K562 (cell line): ENCODE data around the gene ZMYND8. TPM values are rescaled to one million over a fixed set of nuclear protein-coding genes. Genes with fewer than 3 reads are reported as not detected.

Experiments
- ELF1 ChIP-seq: fragments of 200-800 bp; sonication (Bioruptor generic); IDR thresholded peaks from 2 replicates; pipeline ENCODE4 v1.6.1; 2016; ENCODE audit warnings: missing genetic modification characterization, missing compliant biosample characterization
- EZH2 ChIP-seq: IDR thresholded peaks from 2 replicates; pipeline ENCODE4 v1.6.1; 2012; ENCODE audit warnings: low read depth, mild to moderate bottlenecking, inconsistent platforms, low read length, borderline replicate concordance
- FIP1L1 ChIP-seq: fragments of 200-400 bp; formaldehyde crosslinking; IDR thresholded peaks from 2 replicates; pipeline ENCODE4 v1.6.1; 2018; ENCODE audit warnings: mild to moderate bottlenecking, low read depth, low read length; ENCODE audit not compliant: poor library complexity, severe bottlenecking
- HEY1 ChIP-seq: fragments of 250-450 bp; sonication (Bioruptor Pico); IDR thresholded peaks from 2 replicates; pipeline ENCODE4 v1.5.0; 2020; ENCODE audit warnings: mild to moderate bottlenecking, moderate library complexity, borderline replicate concordance
- KDM1A ChIP-seq, 2 experiments: fragments of 450-650 bp; IDR thresholded peaks; 2 replicates each; pipeline ENCODE4 v1.6.1; 2016; ENCODE audit warnings: mild to moderate bottlenecking in 2 of 2
- MYNN ChIP-seq, 2 experiments: sonication (generic); formaldehyde crosslinking in 1 of 2; IDR thresholded peaks; 2 replicates each; pipeline versions ENCODE4 v1.5.0 to v1.6.1; 2016 to 2020; ENCODE audit warnings: antibody characterized with exemption in 1 of 2, missing genetic modification reagents in 1 of 2
- NFXL1 ChIP-seq: fragments of 450-650 bp; formaldehyde crosslinking; IDR thresholded peaks from 2 replicates; pipeline ENCODE4 v1.4.0; 2021; ENCODE audit warnings: mild to moderate bottlenecking
- POLR2AphosphoS5 ChIP-seq: IDR thresholded peaks from 2 replicates; pipeline ENCODE4 v1.6.1; 2011; ENCODE audit warnings: mild to moderate bottlenecking, low read depth, low read length, moderate library complexity; ENCODE audit not compliant: control insufficient read depth, insufficient read depth
- POLR2H ChIP-seq: IDR thresholded peaks from 2 replicates; pipeline ENCODE4 v1.6.1; 2016; ENCODE audit warnings: missing genetic modification characterization, low read depth, mild to moderate bottlenecking, control low read depth, missing compliant biosample characterization, moderate library complexity
- POLR3G ChIP-seq: IDR thresholded peaks from 2 replicates; pipeline ENCODE4 v1.6.1; 2011; ENCODE audit not compliant: insufficient read length, insufficient replicate concordance; ENCODE audit errors: extremely low read depth
- PTTG1 ChIP-seq: fragments of 450-650 bp; IDR thresholded peaks from 2 replicates; pipeline ENCODE4 v1.6.1; 2016; ENCODE audit warnings: low read depth, mild to moderate bottlenecking, missing genetic modification characterization, missing compliant biosample characterization
- RB1 ChIP-seq: fragments of 450-650 bp; IDR thresholded peaks from 2 replicates; pipeline ENCODE4 v1.6.1; 2017; ENCODE audit warnings: low read depth, mild to moderate bottlenecking
- RBFOX2 ChIP-seq: fragments of 200-400 bp; formaldehyde crosslinking; IDR thresholded peaks from 2 replicates; pipeline ENCODE4 v1.6.1; 2017; ENCODE audit warnings: low read depth, mild to moderate bottlenecking, low read length, moderate library complexity
- TBL1XR1 ChIP-seq, 2 experiments: IDR thresholded peaks; 2 replicates each; pipeline ENCODE4 v1.6.1; 2012; ENCODE audit warnings: improper control_type of control experiment in 2 of 2, low read length in 2 of 2, mild to moderate bottlenecking in 1 of 2
- TCF7 ChIP-seq: sonication (generic); IDR thresholded peaks from 2 replicates; pipeline ENCODE4 v1.6.1; 2016; ENCODE audit warnings: antibody characterized with exemption, borderline replicate concordance
- ZNF217 ChIP-seq: sonication (generic); formaldehyde crosslinking; IDR thresholded peaks from 2 replicates; pipeline ENCODE4 v1.8.0; 2022; ENCODE audit warnings: mild to moderate bottlenecking, missing genetic modification reagents
- polyA plus RNA-seq, 8 experiments: library from polyadenylated mRNA; depleted of rRNA in 4 of 8; stranded (reverse) in 5 of 8; unstranded in 3 of 8; fragments of >200 nt; fragmentation: Nextera tagmentation in 2 of 8; fragmentation: Illumina TruSeq in 1 of 8; extraction: Ambion mirVana in 2 of 8; extraction: Trizol in 1 of 8; gene quantifications; 2 replicates each; pipeline versions ENCODE4 v1.2.1 to v1.2.3, GENCODE V29; 2011 to 2014; ENCODE audit warnings: inconsistent platforms in 1 of 8, missing spikeins in 1 of 8
- total RNA-seq, 7 experiments: library from RNA; depleted of rRNA in 6 of 7; stranded (reverse); fragments of >200 nt in 6 of 7; fragmentation: Illumina TruSeq in 2 of 7; extraction: Trizol in 2 of 7; gene quantifications; 2 replicates each; pipeline versions ENCODE4 v1.2.1 to v1.2.3, GENCODE V29; 2011 to 2021; ENCODE audit warnings: low replicate concordance in 1 of 7
- TF ChIP-seq, protein P1 (sequence below): fragments of 250-450 bp; sonication (Bioruptor Pico); IDR thresholded peaks from 2 replicates; pipeline ENCODE4 v1.8.0; 2022; ENCODE audit warnings: inconsistent platforms
- TF ChIP-seq, protein P2 (sequence below): IDR thresholded peaks from 3 replicates; pipeline ENCODE4 v1.6.1; 2011; ENCODE audit warnings: borderline replicate concordance, mild to moderate bottlenecking, moderate library complexity; ENCODE audit not compliant: insufficient read length; ENCODE audit errors: extremely low read depth
- TF ChIP-seq, protein P3 (sequence below): fragments of 450-650 bp; formaldehyde crosslinking; IDR thresholded peaks from 2 replicates; pipeline ENCODE4 v1.4.0; 2022; ENCODE audit warnings: missing genetic modification characterization
- TF ChIP-seq, protein P4 (sequence below): sonication (generic); formaldehyde crosslinking; IDR thresholded peaks from 2 replicates; pipeline ENCODE4 v1.5.0; 2020; ENCODE audit warnings: missing genetic modification reagents

ZMYND8 gene
- total and polyA plus RNA-seq, 9 of the 15 experiments (the other 6 are each of a cell fraction or from before 2014, with no cell fraction given): 31.8 to 148 (median 71.9) TPM

DNA sequence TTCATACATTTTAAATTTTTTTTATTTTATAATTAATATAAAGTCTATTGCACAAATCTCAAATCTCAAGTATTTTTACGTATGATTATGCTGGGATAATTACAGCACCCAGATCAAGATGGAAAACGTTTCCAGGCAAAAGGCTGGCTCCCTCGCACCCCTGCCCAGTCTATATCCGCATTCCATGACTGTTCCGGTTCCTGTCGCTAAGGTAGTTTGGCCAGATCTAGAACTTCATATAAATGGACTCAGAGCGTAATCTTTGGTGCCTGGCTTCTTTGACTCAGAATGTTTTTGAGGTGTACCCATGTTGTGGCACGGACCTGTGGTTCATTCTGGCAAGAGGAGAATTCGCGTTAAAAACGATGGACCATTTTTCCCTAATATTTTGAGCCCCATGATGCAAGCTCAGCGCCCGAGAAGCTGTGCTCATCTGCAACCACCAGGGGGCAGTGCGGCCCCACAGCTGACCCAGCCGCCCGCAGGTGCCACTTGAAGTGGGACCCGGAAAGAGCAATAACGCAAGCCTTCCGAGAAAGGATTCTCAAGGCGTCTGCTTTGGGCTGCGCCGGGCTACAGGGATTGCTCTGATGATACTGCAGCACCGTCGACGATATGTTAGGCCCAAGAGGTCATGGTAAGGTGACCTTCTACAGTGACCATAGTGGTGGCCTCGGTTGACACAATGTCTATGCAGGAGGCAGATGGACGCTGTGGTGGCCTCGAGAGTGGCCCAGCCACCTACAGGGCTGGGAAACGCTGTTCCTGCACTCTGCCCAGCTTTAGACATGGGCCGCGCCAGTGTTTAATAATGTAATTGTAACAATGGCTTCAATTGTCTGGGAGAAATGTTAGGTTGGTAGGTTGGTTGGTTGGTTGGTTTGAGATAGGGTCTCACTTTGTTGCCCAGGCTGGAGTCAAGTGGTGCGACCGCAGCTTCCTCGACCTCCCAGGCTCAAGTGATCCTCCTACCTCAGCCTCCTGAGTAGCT, 160.1 kb downstream of the ZMYND8 start (continued):
- TF ChIP-seq FIP1L1 (no peak), PTTG1 (tag) (no peak), POLR2H (no peak), TBL1XR1 (IDR thresholded peaks at IDR 0.05; ENCODE audit: low read length in 2 of 2) (no peak), RB1 (peak; percentile 50; the same call in 1 of the 2 replicates), EZH2 (no peak), POLR3G (no peak), HEY1 (CRISPR knock-in tag) (no peak), ZNF217 (CRISPR knock-in tag) (0 out of 2 replicates have a peak, but pooled peaks have one; percentile 29), TCF7 (no peak), ELF1 (tag) (peak; percentile 33; the same call in 1 of the 2 replicates), MYNN (IDR thresholded peaks at IDR 0.05) (no peak), MYNN (CRISPR knock-in tag; IDR thresholded peaks at IDR 0.05) (no peak), NFXL1 (no peak), POLR2AphosphoS5 (no peak), KDM1A (IDR thresholded peaks at IDR 0.05) (no peak), RBFOX2 (peak; percentile 56; the same call in 1 of the 2 replicates)
- TF ChIP-seq, protein P1, sequence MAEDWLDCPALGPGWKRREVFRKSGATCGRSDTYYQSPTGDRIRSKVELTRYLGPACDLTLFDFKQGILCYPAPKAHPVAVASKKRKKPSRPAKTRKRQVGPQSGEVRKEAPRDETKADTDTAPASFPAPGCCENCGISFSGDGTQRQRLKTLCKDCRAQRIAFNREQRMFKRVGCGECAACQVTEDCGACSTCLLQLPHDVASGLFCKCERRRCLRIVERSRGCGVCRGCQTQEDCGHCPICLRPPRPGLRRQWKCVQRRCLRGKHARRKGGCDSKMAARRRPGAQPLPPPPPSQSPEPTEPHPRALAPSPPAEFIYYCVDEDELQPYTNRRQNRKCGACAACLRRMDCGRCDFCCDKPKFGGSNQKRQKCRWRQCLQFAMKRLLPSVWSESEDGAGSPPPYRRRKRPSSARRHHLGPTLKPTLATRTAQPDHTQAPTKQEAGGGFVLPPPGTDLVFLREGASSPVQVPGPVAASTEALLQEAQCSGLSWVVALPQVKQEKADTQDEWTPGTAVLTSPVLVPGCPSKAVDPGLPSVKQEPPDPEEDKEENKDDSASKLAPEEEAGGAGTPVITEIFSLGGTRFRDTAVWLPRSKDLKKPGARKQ: peak; percentile 77
- TF ChIP-seq, protein P2, sequence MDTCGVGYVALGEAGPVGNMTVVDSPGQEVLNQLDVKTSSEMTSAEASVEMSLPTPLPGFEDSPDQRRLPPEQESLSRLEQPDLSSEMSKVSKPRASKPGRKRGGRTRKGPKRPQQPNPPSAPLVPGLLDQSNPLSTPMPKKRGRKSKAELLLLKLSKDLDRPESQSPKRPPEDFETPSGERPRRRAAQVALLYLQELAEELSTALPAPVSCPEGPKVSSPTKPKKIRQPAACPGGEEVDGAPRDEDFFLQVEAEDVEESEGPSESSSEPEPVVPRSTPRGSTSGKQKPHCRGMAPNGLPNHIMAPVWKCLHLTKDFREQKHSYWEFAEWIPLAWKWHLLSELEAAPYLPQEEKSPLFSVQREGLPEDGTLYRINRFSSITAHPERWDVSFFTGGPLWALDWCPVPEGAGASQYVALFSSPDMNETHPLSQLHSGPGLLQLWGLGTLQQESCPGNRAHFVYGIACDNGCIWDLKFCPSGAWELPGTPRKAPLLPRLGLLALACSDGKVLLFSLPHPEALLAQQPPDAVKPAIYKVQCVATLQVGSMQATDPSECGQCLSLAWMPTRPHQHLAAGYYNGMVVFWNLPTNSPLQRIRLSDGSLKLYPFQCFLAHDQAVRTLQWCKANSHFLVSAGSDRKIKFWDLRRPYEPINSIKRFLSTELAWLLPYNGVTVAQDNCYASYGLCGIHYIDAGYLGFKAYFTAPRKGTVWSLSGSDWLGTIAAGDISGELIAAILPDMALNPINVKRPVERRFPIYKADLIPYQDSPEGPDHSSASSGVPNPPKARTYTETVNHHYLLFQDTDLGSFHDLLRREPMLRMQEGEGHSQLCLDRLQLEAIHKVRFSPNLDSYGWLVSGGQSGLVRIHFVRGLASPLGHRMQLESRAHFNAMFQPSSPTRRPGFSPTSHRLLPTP: no peak
- TF ChIP-seq, protein P3, sequence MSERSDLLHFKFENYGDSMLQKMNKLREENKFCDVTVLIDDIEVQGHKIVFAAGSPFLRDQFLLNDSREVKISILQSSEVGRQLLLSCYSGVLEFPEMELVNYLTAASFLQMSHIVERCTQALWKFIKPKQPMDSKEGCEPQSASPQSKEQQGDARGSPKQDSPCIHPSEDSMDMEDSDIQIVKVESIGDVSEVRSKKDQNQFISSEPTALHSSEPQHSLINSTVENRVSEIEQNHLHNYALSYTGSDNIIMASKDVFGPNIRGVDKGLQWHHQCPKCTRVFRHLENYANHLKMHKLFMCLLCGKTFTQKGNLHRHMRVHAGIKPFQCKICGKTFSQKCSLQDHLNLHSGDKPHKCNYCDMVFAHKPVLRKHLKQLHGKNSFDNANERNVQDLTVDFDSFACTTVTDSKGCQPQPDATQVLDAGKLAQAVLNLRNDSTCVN (CRISPR knock-in tag): no peak
- TF ChIP-seq, protein P4, sequence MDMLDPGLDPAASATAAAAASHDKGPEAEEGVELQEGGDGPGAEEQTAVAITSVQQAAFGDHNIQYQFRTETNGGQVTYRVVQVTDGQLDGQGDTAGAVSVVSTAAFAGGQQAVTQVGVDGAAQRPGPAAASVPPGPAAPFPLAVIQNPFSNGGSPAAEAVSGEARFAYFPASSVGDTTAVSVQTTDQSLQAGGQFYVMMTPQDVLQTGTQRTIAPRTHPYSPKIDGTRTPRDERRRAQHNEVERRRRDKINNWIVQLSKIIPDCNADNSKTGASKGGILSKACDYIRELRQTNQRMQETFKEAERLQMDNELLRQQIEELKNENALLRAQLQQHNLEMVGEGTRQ (CRISPR knock-in tag): no peak
